Hematopoietic multipotent progenitor cell treated with erythropoietin and hydrocortisone succinate and interleukin-3 and kit ligand, for 15 days (in vitro differentiated cells): Measurements from ENCODE around the gene GARIN5A.

Experiments used
- DNase-seq: peaks from one replicate; pipeline ENCODE4 v3.0.0-alpha.2; 2015; ENCODE audit warnings: low spot score

Gene GARIN5A

GRCh38 chr19:50508843-50509190 is 32.2 kb upstream of the GARIN5A start:
- DNase-seq: no peak

- DNase-seq: no peak
These were observed 30.7 kb upstream of the GARIN5A start for GRCh38 chr19:50507376-50507775.

GRCh38 chr19:50506700-50507099 is 30.1 kb upstream of the GARIN5A start:
- no peak for DNase-seq

GRCh38 chr19:50505856-50506611 is 29.4 kb upstream of the GARIN5A start:
- DNase-seq: no peak

GRCh38 chr19:50501568-50502475 is 25.2 kb upstream of the GARIN5A start:
- no peak for DNase-seq

GRCh38 chr19:50501186-50501567 is 24.5 kb upstream of the GARIN5A start:
- DNase-seq: no peak

GRCh38 chr19:50500753-50501151 is 24.1 kb upstream of the GARIN5A start:
- no peak for DNase-seq

GRCh38 chr19:50500060-50500752 is 23.6 kb upstream of the GARIN5A start:
- DNase-seq: no peak

- DNase-seq: no peak
These were observed 21.8 kb upstream of the GARIN5A start for GRCh38 chr19:50498219-50499056.

- no peak for DNase-seq
These were observed 20.4 kb upstream of the GARIN5A start for GRCh38 chr19:50497022-50497405.

- no peak for DNase-seq
These were observed 19.8 kb upstream of the GARIN5A start for GRCh38 chr19:50496189-50497021.

GRCh38 chr19:50495020-50495531 is 18.4 kb upstream of the GARIN5A start:
- no peak for DNase-seq

- no peak for DNase-seq
These were observed 17.8 kb upstream of the GARIN5A start for GRCh38 chr19:50494186-50495019.

- no peak for DNase-seq
These were observed 16.5 kb upstream of the GARIN5A start for GRCh38 chr19:50493171-50493570.

- no peak for DNase-seq
These were observed 15.8 kb upstream of the GARIN5A start for GRCh38 chr19:50492303-50493052.

GRCh38 chr19:50490991-50491472 is 14.4 kb upstream of the GARIN5A start:
- no peak for DNase-seq

GRCh38 chr19:50490411-50490811 is 13.8 kb upstream of the GARIN5A start:
- DNase-seq: no peak

- DNase-seq: no peak
These were observed 12.9 kb upstream of the GARIN5A start for GRCh38 chr19:50489461-50490011.
